ENCODE measurements around the gene ARL4C. TPM values are rescaled to one million over a fixed set of nuclear protein-coding genes. Genes with fewer than 3 reads are reported as not detected.

Gene ARL4C
- total RNA-seq, 1 experiment from 2014 or later, result 51.3 TPM

GRCh38 chr2:234535464-234535863 is 38.6 kb upstream of the ARL4C start:
- H4K20me1 ChIP-seq (ENCODE audit: insufficient read depth), result no peaks in the 10 kb centered on the region
- DNase-seq, result no peak
- no peaks in the 10 kb centered on the region for H3K9me2 ChIP-seq (ENCODE audit: insufficient read depth)
- no peaks in the 10 kb centered on the region for H3K79me2 ChIP-seq (ENCODE audit: low read depth)
- no peak overlapping the region for H3K4me2 ChIP-seq
- intact Hi-C loops (cut with micrococcal nuclease; ENCODE audit: unreplicated experiment), result no loop called here
- H3K27me3 ChIP-seq (ENCODE audit: insufficient read depth, low read depth), result no peaks in the 10 kb centered on the region
- no peak overlapping the region for H2AFZ ChIP-seq
- H3K9me3 ChIP-seq (ENCODE audit: insufficient read depth, low read depth), result no peaks in the 10 kb centered on the region
- no TSS peak for BruUV-seq (replicated peaks)
- POLR2A ChIA-PET (ENCODE audit: unreplicated experiment), result interaction anchor here (0.6 kb wide), 1 partner anchor 441 kb away, joined by 7 read pairs; no protein-coding TSS in a partner anchor
- TF ChIP-seq EZH2 (IDR thresholded peaks at IDR 0.05; ENCODE audit: low read depth), result no peak
- no peak for TF ChIP-seq CTCF (conservative IDR thresholded peaks at IDR 0.05)
- no peak overlapping the region for H3K27ac ChIP-seq
- H3K36me3 ChIP-seq (ENCODE audit: low read depth), result no peaks in the 10 kb centered on the region
- CTCF ChIA-PET, result interaction anchor here (0.6 to 1.0 kb wide), 3 partner anchors 10 to 370 kb away, joined by 3 read pairs; no protein-coding TSS in a partner anchor
- H3K4me1 ChIP-seq (replicated peaks; ENCODE audit: insufficient read depth), result no peaks in the 10 kb centered on the region
- H3F3A ChIP-seq (ENCODE audit: insufficient read depth, low read depth), result no peaks in the 10 kb centered on the region
- H3K4me3 ChIP-seq, result no peak overlapping the region

- BruUV-seq (replicated peaks), result no TSS peak
- no peak overlapping the region for H3K4me2 ChIP-seq
- CTCF ChIA-PET, result interaction anchor here (1.0 kb wide), 1 partner anchor 11 kb away, joined by 3 read pairs; no protein-coding TSS in a partner anchor
Measured at GRCh38 chr2:234534515-234534914, 37.6 kb upstream of the ARL4C start.

GRCh38 chr2:234533626-234534025 is 36.7 kb upstream of the ARL4C start:
- no peak overlapping the region for H3K27ac ChIP-seq
- no peaks in the 10 kb centered on the region for H3K9me3 ChIP-seq (ENCODE audit: insufficient read depth, low read depth)
- H3K79me2 ChIP-seq (ENCODE audit: low read depth), result no peaks in the 10 kb centered on the region
- no peaks in the 10 kb centered on the region for H3K36me3 ChIP-seq (ENCODE audit: low read depth)
- no peaks in the 10 kb centered on the region for H4K20me1 ChIP-seq (ENCODE audit: insufficient read depth)
- no peak for DNase-seq
- intact Hi-C loops (cut with micrococcal nuclease; ENCODE audit: unreplicated experiment), result no loop called here
- no peak overlapping the region for H3K4me3 ChIP-seq
- ChIA-PET POLR2A (ENCODE audit: unreplicated experiment) (no interaction called here), CTCF (no interaction called here)
- TF ChIP-seq CTCF (conservative IDR thresholded peaks at IDR 0.05) (no peak), EZH2 (IDR thresholded peaks at IDR 0.05; ENCODE audit: low read depth) (no peak)
- no peak overlapping the region for H2AFZ ChIP-seq
- H3K27me3 ChIP-seq (ENCODE audit: insufficient read depth, low read depth), result no peaks in the 10 kb centered on the region
- H3K9me2 ChIP-seq (ENCODE audit: insufficient read depth), result no peaks in the 10 kb centered on the region
- no peaks in the 10 kb centered on the region for H3K4me1 ChIP-seq (replicated peaks; ENCODE audit: insufficient read depth)
- H3F3A ChIP-seq (ENCODE audit: insufficient read depth, low read depth), result no peaks in the 10 kb centered on the region
- BruUV-seq (replicated peaks), result no TSS peak
- H3K4me2 ChIP-seq, result no peak overlapping the region

More at GRCh38 chr2:234534515-234534914, 37.6 kb upstream of the ARL4C start:
- Histone ChIP-seq H2AFZ (no peak overlapping the region), H3K27me3 (ENCODE audit: insufficient read depth, low read depth) (no peaks in the 10 kb centered on the region), H3K9me3 (ENCODE audit: insufficient read depth, low read depth) (no peaks in the 10 kb centered on the region), H3K4me1 (replicated peaks; ENCODE audit: insufficient read depth) (no peaks in the 10 kb centered on the region), H3F3A (ENCODE audit: insufficient read depth, low read depth) (no peaks in the 10 kb centered on the region), H3K4me3 (no peak overlapping the region), H3K79me2 (ENCODE audit: low read depth) (no peaks in the 10 kb centered on the region), H3K36me3 (ENCODE audit: low read depth) (no peaks in the 10 kb centered on the region), H3K27ac (no peak overlapping the region), H3K9me2 (ENCODE audit: insufficient read depth) (no peaks in the 10 kb centered on the region), H4K20me1 (ENCODE audit: insufficient read depth) (no peaks in the 10 kb centered on the region)
- TF ChIP-seq CTCF (conservative IDR thresholded peaks at IDR 0.05) (no peak), EZH2 (IDR thresholded peaks at IDR 0.05; ENCODE audit: low read depth) (no peak)
- no peak for DNase-seq
- intact Hi-C loops (cut with micrococcal nuclease; ENCODE audit: unreplicated experiment), result no loop called here
- POLR2A ChIA-PET (ENCODE audit: unreplicated experiment), result interaction anchor here (0.6 kb wide), 1 partner anchor 17 kb away, joined by 3 read pairs; no protein-coding TSS in a partner anchor
